ENCODE results near the gene BGN. TPM values are rescaled to one million over a fixed set of nuclear protein-coding genes. Genes with fewer than 3 reads are reported as not detected.

The BGN gene
- total RNA-seq, 1 experiment from 2014 or later, result 0.33 TPM

- ChIA-PET POLR2A (ENCODE audit: unreplicated experiment) (no interaction called here), CTCF (no interaction called here)
- Histone ChIP-seq H3K9me3 (ENCODE audit: insufficient read depth, low read depth) (no peaks in the 10 kb centered on the region), H3K9me2 (ENCODE audit: insufficient read depth) (no peaks in the 10 kb centered on the region), H3K4me3 (no peak overlapping the region), H3K79me2 (ENCODE audit: low read depth) (no peaks in the 10 kb centered on the region), H3K4me2 (no peak overlapping the region), H3K4me1 (replicated peaks; ENCODE audit: insufficient read depth) (no peaks in the 10 kb centered on the region), H3K27me3 (ENCODE audit: insufficient read depth, low read depth) (no peaks in the 10 kb centered on the region), H2AFZ (no peak overlapping the region), H3F3A (ENCODE audit: insufficient read depth, low read depth) (no peaks in the 10 kb centered on the region), H3K27ac (no peak overlapping the region), H3K36me3 (ENCODE audit: low read depth) (no peaks in the 10 kb centered on the region), H4K20me1 (ENCODE audit: insufficient read depth) (no peaks in the 10 kb centered on the region)
- BruUV-seq (replicated peaks), result no TSS peak
- TF ChIP-seq EZH2 (IDR thresholded peaks at IDR 0.05; ENCODE audit: low read depth), result no peak
- no peak for TF ChIP-seq CTCF (conservative IDR thresholded peaks at IDR 0.05)
- intact Hi-C loops (cut with micrococcal nuclease; ENCODE audit: unreplicated experiment), result no loop called here
- DNase-seq, result no peak
Measured at GRCh38 chrX:153463031-153463430, 31.7 kb upstream of the BGN start.

DNA sequence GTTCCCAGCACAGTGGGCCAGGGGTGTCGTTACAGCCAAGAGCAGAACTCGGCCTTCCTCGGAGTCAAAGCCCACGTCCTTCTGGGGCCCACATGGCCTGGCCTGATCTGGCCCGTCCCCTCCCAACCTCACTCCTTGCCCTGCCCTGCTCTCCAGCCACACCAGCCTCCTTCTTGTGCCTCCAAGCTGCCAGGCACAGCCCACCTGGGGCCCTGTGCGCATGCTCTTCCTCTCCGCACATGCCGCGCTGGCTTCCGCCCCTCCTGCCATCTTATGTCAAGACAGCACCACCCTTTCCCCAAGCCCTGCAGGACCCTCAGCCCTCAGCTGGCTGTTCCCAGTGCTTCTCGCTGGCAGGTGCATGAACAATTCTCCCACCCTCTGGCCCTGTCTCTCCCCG is 31.2 kb upstream of the BGN start:
- DNase-seq, result no peak
- Histone ChIP-seq H3K79me2 (ENCODE audit: low read depth) (no peaks in the 10 kb centered on the region), H4K20me1 (ENCODE audit: insufficient read depth) (no peaks in the 10 kb centered on the region), H3K9me2 (ENCODE audit: insufficient read depth) (no peaks in the 10 kb centered on the region), H3K4me1 (replicated peaks; ENCODE audit: insufficient read depth) (no peaks in the 10 kb centered on the region), H2AFZ (no peak overlapping the region), H3K36me3 (ENCODE audit: low read depth) (no peaks in the 10 kb centered on the region), H3K4me3 (no peak overlapping the region), H3K27me3 (ENCODE audit: insufficient read depth, low read depth) (no peaks in the 10 kb centered on the region), H3K4me2 (no peak overlapping the region), H3K9me3 (ENCODE audit: insufficient read depth, low read depth) (no peaks in the 10 kb centered on the region), H3K27ac (no peak overlapping the region), H3F3A (ENCODE audit: insufficient read depth, low read depth) (no peaks in the 10 kb centered on the region)
- ChIA-PET POLR2A (ENCODE audit: unreplicated experiment) (no interaction called here), CTCF (no interaction called here)
- BruUV-seq (replicated peaks), result no TSS peak
- TF ChIP-seq EZH2 (IDR thresholded peaks at IDR 0.05; ENCODE audit: low read depth), result no peak
- no peak for TF ChIP-seq CTCF (conservative IDR thresholded peaks at IDR 0.05)
- intact Hi-C loops (cut with micrococcal nuclease; ENCODE audit: unreplicated experiment), result no loop called here

DNA sequence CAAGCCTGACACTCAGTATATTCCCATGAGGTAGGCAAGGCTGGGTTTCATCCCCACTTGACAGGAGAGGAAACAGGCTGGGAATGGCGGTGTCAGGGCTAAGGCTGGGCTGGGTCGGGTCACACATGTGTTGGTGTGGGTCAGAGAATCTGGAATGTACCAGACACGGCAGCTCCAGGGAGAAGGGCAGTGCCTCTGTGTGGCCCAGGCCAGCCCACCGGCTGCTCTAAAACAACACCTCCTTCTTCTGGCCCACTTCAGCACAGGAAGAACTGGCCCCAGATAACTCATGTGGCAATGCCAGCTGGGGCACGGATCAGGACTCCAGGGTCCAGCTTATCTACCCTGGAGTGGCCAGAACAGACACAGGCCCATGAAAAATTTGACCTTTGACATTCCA is 30.7 kb upstream of the BGN start:
- no peaks in the 10 kb centered on the region for H3K27me3 ChIP-seq (ENCODE audit: insufficient read depth, low read depth)
- BruUV-seq (replicated peaks), result no TSS peak
- no peaks in the 10 kb centered on the region for H3K79me2 ChIP-seq (ENCODE audit: low read depth)
- H3F3A ChIP-seq (ENCODE audit: insufficient read depth, low read depth), result no peaks in the 10 kb centered on the region
- H3K9me2 ChIP-seq (ENCODE audit: insufficient read depth), result no peaks in the 10 kb centered on the region
- H4K20me1 ChIP-seq (ENCODE audit: insufficient read depth), result no peaks in the 10 kb centered on the region
- H3K9me3 ChIP-seq (ENCODE audit: insufficient read depth, low read depth), result no peaks in the 10 kb centered on the region
- no peaks in the 10 kb centered on the region for H3K4me1 ChIP-seq (replicated peaks; ENCODE audit: insufficient read depth)
- H3K4me2 ChIP-seq, result no peak overlapping the region
- H3K36me3 ChIP-seq (ENCODE audit: low read depth), result no peaks in the 10 kb centered on the region
- no peak overlapping the region for H3K27ac ChIP-seq
- DNase-seq, result no peak
- no peak overlapping the region for H2AFZ ChIP-seq
- H3K4me3 ChIP-seq, result no peak overlapping the region
- intact Hi-C loops (cut with micrococcal nuclease; ENCODE audit: unreplicated experiment), result no loop called here
- ChIA-PET CTCF (no interaction called here), POLR2A (ENCODE audit: unreplicated experiment) (no interaction called here)
- TF ChIP-seq EZH2 (IDR thresholded peaks at IDR 0.05; ENCODE audit: low read depth) (no peak), CTCF (conservative IDR thresholded peaks at IDR 0.05) (no peak)
